Glutamatergic neuron (in vitro differentiated cells): ENCODE data around the gene RAN. TPM values are rescaled to one million over a fixed set of nuclear protein-coding genes. Genes with fewer than 3 reads are reported as not detected.
"Not testable (repeated sequence)": the region's sequence is repeated elsewhere in the genome, so short reads cannot be mapped to it uniquely, and the experiment has no call there.

ENCODE experiments used
- DNase-seq: peaks from one replicate; pipeline ENCODE4 v3.0.0; 2022
- H3K27ac Mint-ChIP-seq: one replicate; pipeline ENCODE4 v1.8.0; 2020; ENCODE audit warnings: mild to moderate bottlenecking, mixed read lengths, inconsistent platforms; ENCODE audit not compliant: unreplicated experiment
- H3K27me3 Mint-ChIP-seq: one replicate; pipeline ENCODE4 v1.8.0; 2020; ENCODE audit warnings: mild to moderate bottlenecking, moderate library complexity, mixed read lengths, inconsistent platforms; ENCODE audit not compliant: unreplicated experiment
- H3K36me3 Mint-ChIP-seq: one replicate; pipeline ENCODE4 v1.8.0; 2020; ENCODE audit warnings: mild to moderate bottlenecking, mixed read lengths, inconsistent platforms; ENCODE audit not compliant: unreplicated experiment
- H3K4me1 Mint-ChIP-seq: one replicate; pipeline ENCODE4 v1.8.0; 2020; ENCODE audit warnings: mild to moderate bottlenecking, low read depth, mixed read lengths, inconsistent platforms; ENCODE audit not compliant: unreplicated experiment
- H3K4me3 Mint-ChIP-seq: one replicate; pipeline ENCODE4 v1.8.0; 2020; ENCODE audit warnings: mild to moderate bottlenecking, mixed read lengths, inconsistent platforms; ENCODE audit not compliant: unreplicated experiment
- H3K9me3 Mint-ChIP-seq: one replicate; pipeline ENCODE4 v1.8.0; 2020; ENCODE audit warnings: mild to moderate bottlenecking, moderate library complexity, mixed read lengths, inconsistent platforms; ENCODE audit not compliant: unreplicated experiment
- total RNA-seq: library from RNA; stranded (reverse); fragmentation: NEBNext Ultra II Directional; extraction: Animal tissue kit (Norgen Biotek cat#: 25700); gene quantifications from one replicate; pipeline ENCODE4 v1.2.1, GENCODE V29; 2021; ENCODE audit not compliant: unreplicated experiment
- TF ChIP-seq, protein P1 (sequence below): fragments of 200-600 bp; sonication (generic); IDR thresholded peaks from one replicate; pipeline ENCODE4 v1.5.0; 2021; ENCODE audit not compliant: partially characterized antibody, unreplicated experiment

The RAN gene
- total RNA-seq, 1 donor from 2014 or later: 766 TPM

DNA sequence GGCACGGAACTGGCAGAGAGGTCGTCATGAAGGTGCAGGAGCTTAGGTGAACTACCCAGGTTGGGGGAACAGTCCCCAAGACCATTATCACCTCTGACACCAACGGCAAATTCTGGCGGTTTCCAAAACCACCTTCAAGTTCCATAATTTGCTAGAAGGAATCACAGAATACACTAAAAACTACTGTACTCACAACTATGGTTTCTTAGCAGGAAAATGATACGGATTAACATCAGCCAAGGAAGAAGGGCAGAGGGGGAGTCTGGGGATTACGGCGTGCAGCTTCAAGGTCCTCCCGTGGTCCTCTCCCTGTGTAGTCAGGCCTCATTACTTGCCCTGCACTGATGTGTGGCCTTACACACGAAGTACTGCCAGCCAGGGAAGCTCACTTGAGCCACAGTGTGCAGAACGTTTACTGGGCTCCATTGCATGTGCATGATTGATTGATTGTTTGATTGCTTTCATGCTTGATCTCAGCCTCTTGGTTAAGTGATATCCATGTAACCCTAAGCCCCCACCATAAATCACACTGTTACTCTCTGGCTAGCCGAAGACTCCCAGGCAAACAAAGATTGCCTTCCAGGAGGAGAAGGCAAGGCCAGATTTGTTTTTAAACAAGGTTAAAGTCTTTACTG lies 32.0 kb upstream of the RAN start:
- peaks cover 4% of the 10 kb centered on the region for H3K27me3 Mint-ChIP-seq
- DNase-seq: no peak
- H3K4me3 Mint-ChIP-seq: peak overlapping the region; percentile 79
- H3K4me1 Mint-ChIP-seq: peaks cover 27% of the 10 kb centered on the region
- TF ChIP-seq, protein P1, sequence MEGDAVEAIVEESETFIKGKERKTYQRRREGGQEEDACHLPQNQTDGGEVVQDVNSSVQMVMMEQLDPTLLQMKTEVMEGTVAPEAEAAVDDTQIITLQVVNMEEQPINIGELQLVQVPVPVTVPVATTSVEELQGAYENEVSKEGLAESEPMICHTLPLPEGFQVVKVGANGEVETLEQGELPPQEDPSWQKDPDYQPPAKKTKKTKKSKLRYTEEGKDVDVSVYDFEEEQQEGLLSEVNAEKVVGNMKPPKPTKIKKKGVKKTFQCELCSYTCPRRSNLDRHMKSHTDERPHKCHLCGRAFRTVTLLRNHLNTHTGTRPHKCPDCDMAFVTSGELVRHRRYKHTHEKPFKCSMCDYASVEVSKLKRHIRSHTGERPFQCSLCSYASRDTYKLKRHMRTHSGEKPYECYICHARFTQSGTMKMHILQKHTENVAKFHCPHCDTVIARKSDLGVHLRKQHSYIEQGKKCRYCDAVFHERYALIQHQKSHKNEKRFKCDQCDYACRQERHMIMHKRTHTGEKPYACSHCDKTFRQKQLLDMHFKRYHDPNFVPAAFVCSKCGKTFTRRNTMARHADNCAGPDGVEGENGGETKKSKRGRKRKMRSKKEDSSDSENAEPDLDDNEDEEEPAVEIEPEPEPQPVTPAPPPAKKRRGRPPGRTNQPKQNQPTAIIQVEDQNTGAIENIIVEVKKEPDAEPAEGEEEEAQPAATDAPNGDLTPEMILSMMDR: no peak
- H3K9me3 Mint-ChIP-seq: peaks cover 11% of the 10 kb centered on the region
- H3K36me3 Mint-ChIP-seq: peaks cover 2% of the 10 kb centered on the region
- H3K27ac Mint-ChIP-seq: peak overlapping the region; percentile 49

DNA sequence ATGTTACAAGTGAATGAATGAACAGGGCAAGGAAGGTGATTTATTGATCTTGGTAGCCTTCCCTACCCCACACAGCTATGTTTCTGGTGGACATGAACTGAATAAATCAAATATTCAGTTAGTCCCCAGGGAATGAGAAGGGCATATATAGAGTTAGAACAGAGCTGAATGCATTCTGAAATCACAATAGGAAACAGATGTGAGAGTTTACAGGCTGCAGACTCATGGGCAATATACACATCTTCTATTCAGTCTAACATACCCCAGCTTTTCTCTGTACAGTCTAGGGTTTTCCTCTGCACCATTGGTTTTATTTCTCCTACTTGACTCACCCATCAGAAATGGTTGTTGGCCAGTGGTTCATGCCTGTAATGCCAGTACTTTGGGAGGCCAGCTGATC lies 25.5 kb upstream of the RAN start:
- peaks cover 4% of the 10 kb centered on the region for H3K36me3 Mint-ChIP-seq
- no peak for DNase-seq
- no peak overlapping the region for H3K27ac Mint-ChIP-seq
- TF ChIP-seq, protein P1: no peak
- peaks cover 5% of the 10 kb centered on the region for H3K27me3 Mint-ChIP-seq
- H3K9me3 Mint-ChIP-seq: peaks cover 2% of the 10 kb centered on the region
- H3K4me3 Mint-ChIP-seq: no peak overlapping the region
- peaks cover 6% of the 10 kb centered on the region for H3K4me1 Mint-ChIP-seq

DNA sequence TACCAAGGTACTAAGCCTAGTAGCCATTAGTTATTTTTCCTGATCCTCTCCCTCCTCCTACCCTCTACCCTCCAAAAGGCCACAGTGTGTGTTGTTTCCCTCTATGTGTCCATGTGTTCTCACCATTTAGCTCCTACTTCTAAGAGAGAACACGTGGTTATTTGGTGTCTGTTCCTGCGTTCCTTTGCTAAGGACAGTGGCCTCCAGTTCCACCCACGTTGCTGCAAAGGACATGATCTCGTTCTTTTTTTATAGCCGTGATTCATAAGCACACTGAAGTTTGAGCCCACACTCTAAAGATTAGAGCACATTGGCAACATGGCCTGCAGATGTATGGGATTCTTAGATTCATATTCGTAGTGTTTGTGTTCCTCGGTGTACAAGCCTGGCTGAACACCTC lies 24.8 kb upstream of the RAN start:
- peaks cover 2% of the 10 kb centered on the region for H3K9me3 Mint-ChIP-seq

DNA sequence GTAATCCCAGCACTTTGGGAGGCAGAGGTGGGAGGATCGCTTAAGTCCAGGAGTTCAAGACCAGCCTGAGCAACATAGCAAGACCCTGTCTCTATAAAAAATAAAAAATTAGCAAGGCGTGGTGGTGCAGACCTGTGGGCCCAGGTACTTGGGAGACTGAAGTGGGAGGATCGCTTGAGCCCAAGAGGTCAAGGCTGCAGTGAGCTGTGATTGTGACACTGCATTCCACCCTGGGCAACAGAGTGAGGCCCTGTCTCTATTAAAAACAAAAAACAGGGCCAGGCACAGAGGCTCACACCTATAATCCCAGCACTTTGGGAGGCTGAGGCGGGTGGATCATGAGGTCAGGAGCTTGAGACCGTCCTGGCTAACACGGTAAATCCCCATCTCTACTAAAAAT lies 23.8 kb upstream of the RAN start:
- not testable (repeated sequence) for H3K9me3 Mint-ChIP-seq, H3K4me1 Mint-ChIP-seq, DNase-seq, H3K27me3 Mint-ChIP-seq, H3K27ac Mint-ChIP-seq, H3K36me3 Mint-ChIP-seq, H3K4me3 Mint-ChIP-seq

More for the DNA sequence above, 24.8 kb upstream of the RAN start:
- Mint-ChIP-seq H3K36me3 (peaks cover 4% of the 10 kb centered on the region), H3K27ac (peak overlapping the region; percentile 12), H3K4me3 (no peak overlapping the region), H3K4me1 (peaks cover 6% of the 10 kb centered on the region), H3K27me3 (peaks cover 5% of the 10 kb centered on the region)
- TF ChIP-seq, protein P1: no peak
- no peak for DNase-seq

DNA sequence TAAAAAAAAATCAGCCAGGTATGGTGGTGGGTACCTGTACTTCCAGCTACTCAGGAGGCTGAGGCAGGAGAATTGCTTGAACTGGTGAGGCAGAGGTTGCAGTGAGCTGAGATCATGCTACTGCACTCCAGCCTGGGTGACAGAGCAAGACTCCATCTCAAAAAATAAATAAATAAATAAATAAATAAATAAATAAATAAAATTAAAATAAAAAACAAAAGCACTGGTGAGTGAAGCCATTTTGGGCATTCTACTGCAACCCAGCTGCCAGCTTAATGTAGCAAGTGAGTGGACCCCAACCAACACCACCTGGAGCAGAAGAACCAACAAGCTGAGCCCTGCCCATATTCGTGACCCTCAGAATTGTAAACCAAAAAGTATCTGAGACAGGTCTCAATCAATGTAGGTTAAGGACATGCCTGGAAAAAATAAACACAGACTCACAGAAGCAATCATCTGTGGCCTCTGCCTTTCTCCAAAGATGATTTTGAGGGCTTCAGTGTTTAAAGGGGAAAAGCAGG lies 23.0 kb upstream of the RAN start:
- H3K27me3 Mint-ChIP-seq, H3K36me3 Mint-ChIP-seq, H3K4me3 Mint-ChIP-seq, H3K9me3 Mint-ChIP-seq, H3K27ac Mint-ChIP-seq, H3K4me1 Mint-ChIP-seq, DNase-seq: not testable (repeated sequence)

DNA sequence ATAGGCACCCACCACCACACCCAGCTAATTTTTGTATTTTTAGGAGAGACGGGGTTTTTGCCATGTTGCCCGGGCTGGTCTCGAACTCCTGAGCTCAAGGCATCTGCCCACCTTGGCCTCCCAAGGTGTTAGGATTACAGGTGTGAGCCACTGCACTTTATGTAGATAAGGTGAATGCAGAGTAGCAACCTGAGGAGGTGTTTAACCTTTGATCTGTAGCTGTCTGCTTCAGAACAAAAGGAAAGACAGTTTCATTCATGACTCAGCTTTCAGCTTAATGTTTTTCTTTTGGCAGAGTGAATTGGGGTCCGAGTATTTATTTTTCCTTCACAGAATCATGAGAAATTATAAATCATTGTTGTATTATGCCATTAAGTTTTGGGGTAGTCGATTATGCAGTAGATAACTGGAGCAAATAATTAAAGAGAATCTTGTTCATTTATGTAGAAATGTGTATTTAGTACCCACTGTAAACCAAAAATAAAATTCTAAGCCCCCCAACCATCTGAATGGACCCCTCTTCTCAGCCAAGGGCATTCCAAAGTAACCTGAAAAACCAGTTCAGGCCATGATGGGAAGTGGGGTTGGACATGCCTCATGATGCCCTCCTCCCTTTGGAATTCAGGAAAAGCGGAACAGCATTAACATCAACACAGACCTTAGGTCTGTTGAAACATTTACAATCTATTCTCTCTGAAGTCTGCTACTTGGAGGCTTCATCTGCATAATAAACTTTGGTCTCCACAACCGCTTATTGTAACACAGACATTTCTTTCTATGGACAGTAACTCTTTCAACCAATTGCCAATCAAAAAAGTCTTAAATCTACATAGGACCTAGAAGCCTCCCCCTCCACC lies 22.1 kb upstream of the RAN start:
- peaks cover 3% of the 10 kb centered on the region for H3K36me3 Mint-ChIP-seq
- TF ChIP-seq, protein P1: no peak
- peaks cover 8% of the 10 kb centered on the region for H3K4me1 Mint-ChIP-seq
- no peak for DNase-seq
- peaks cover 2% of the 10 kb centered on the region for H3K9me3 Mint-ChIP-seq
- peaks cover 9% of the 10 kb centered on the region for H3K27me3 Mint-ChIP-seq
- H3K4me3 Mint-ChIP-seq: no peak overlapping the region
- no peak overlapping the region for H3K27ac Mint-ChIP-seq
